HG03159 (cell line): ENCODE data around the gene INA.
"Not testable (repeated sequence)": the region's sequence is repeated elsewhere in the genome, so short reads cannot be mapped to it uniquely, and the experiment has no call there.

Source experiments
- ATAC-seq: cut with Tn5 transposase; IDR thresholded peaks from one replicate; pipeline ENCODE4 v1.9.1; 2021; ENCODE audit warnings: mild to moderate bottlenecking, moderate library complexity; ENCODE audit not compliant: unreplicated experiment

INA gene

GRCh38 chr10:103276896-103277712 is at the start of gene INA:
Gene INA (plus strand): TSS chr10:103277138. CDS start chr10:103277212, 74 bp downstream.
- ATAC-seq = no peak

GRCh38 chr10:103227416-103227815 is 49.5 kb upstream of the INA start:
- no peak for ATAC-seq

GRCh38 chr10:103231047-103231551 is 45.8 kb upstream of the INA start:
- no peak for ATAC-seq

GRCh38 chr10:103232131-103232673 is 44.7 kb upstream of the INA start:
- ATAC-seq = no peak

GRCh38 chr10:103232772-103233488 is 44.0 kb upstream of the INA start:
- ATAC-seq = no peak

GRCh38 chr10:103235775-103236174 is 41.2 kb upstream of the INA start:
- no peak for ATAC-seq

GRCh38 chr10:103238506-103239252 is 38.3 kb upstream of the INA start:
- no peak for ATAC-seq

- ATAC-seq = no peak
Observed at GRCh38 chr10:103241262-103242011, 35.5 kb upstream of the INA start.

GRCh38 chr10:103244666-103245271 is 32.2 kb upstream of the INA start:
- no peak for ATAC-seq

GRCh38 chr10:103245587-103245986 is 31.4 kb upstream of the INA start, which contains the start of gene RPEL1:
Gene RPEL1 (plus strand): TSS chr10:103245887. CDS start chr10:103245997, 110 bp downstream.
- ATAC-seq = not testable (repeated sequence)

- ATAC-seq = no peak
Observed at GRCh38 chr10:103246324-103246723, 30.6 kb upstream of the INA start.

- ATAC-seq = no peak
Observed at GRCh38 chr10:103254113-103254512, 22.8 kb upstream of the INA start.

- no peak for ATAC-seq
Observed at GRCh38 chr10:103254538-103255325, 22.2 kb upstream of the INA start.

GRCh38 chr10:103256613-103257012 is 20.3 kb upstream of the INA start:
- ATAC-seq = no peak

- ATAC-seq = no peak
Observed at GRCh38 chr10:103257812-103258211, 19.1 kb upstream of the INA start.

- not testable (repeated sequence) for ATAC-seq
Observed at GRCh38 chr10:103258928-103259327, 18.0 kb upstream of the INA start.

GRCh38 chr10:103259989-103260388 is 16.9 kb upstream of the INA start:
- no peak for ATAC-seq

- ATAC-seq = no peak
Observed at GRCh38 chr10:103262229-103262628, 14.7 kb upstream of the INA start.
